HepG2 (cell line): Measurements from ENCODE around the gene CTU2. TPM values are rescaled to one million over a fixed set of nuclear protein-coding genes. Genes with fewer than 3 reads are reported as not detected.

Experiments used
- GATA4 ChIP-seq: sonication (generic); IDR thresholded peaks from 2 replicates; pipeline ENCODE4 v1.6.1; 2016; ENCODE audit warnings: antibody characterized with exemption, low read depth, borderline replicate concordance
- KDM5A ChIP-seq: fragments of 200-600 bp; sonication (generic); IDR thresholded peaks from 2 replicates; pipeline ENCODE4 v1.7.0; 2018; ENCODE audit warnings: antibody characterized with exemption, mild to moderate bottlenecking, low read length, borderline replicate concordance
- ZFX ChIP-seq: sonication (generic); formaldehyde crosslinking; IDR thresholded peaks from 2 replicates; pipeline ENCODE4 v1.4.0; 2020; ENCODE audit warnings: mild to moderate bottlenecking, low read depth, missing genetic modification reagents, moderate library complexity
- ZMYM3 ChIP-seq: sonication (generic); formaldehyde crosslinking; IDR thresholded peaks from 2 replicates; pipeline ENCODE4 v1.5.1; 2020; ENCODE audit warnings: mild to moderate bottlenecking, missing genetic modification reagents
- ZNF121 ChIP-seq: sonication (generic); formaldehyde crosslinking; IDR thresholded peaks from 2 replicates; pipeline ENCODE4 v1.5.0; 2020; ENCODE audit warnings: mild to moderate bottlenecking, missing genetic modification reagents
- ZNF572 ChIP-seq: sonication (generic); formaldehyde crosslinking; IDR thresholded peaks from 2 replicates; pipeline ENCODE4 v1.5.1; 2020; ENCODE audit warnings: mild to moderate bottlenecking, missing genetic modification reagents
- ZNF644 ChIP-seq: IDR thresholded peaks from 2 replicates; pipeline ENCODE4 v1.6.1; 2016; ENCODE audit warnings: low read depth
- polyA plus RNA-seq, 8 experiments: library from polyadenylated mRNA; depleted of rRNA in 3 of 8; stranded (reverse) in 7 of 8; unstranded in 1 of 8; fragments of >200 nt; fragmentation: Illumina TruSeq in 4 of 8; extraction: Trizol in 4 of 8; gene quantifications; 2 replicates each; pipeline versions ENCODE4 v1.2.1 to v1.2.3, GENCODE V29; 2011 to 2016; ENCODE audit warnings: low read depth in 4 of 8, missing spikeins in 1 of 8, mixed read lengths in 1 of 8; ENCODE audit not compliant: insufficient read depth in 1 of 8
- total RNA-seq, 5 experiments: library from RNA; depleted of rRNA; stranded (reverse); fragments of >200 nt; fragmentation: Illumina TruSeq; extraction: Trizol; gene quantifications; 2 replicates each; pipeline ENCODE4 v1.2.3, GENCODE V29; 2016; ENCODE audit warnings: low read depth in 1 of 5
- TF ChIP-seq, protein P1 (sequence below), 2 experiments: fragments of 450-650 bp in 1 of 2; sonication (generic) in 1 of 2; formaldehyde crosslinking in 1 of 2; IDR thresholded peaks; 2 replicates each; pipeline versions ENCODE4 v1.6.1 to v1.8.0; 2016 to 2022; ENCODE audit warnings: antibody characterized with exemption in 1 of 2, mild to moderate bottlenecking in 1 of 2, missing genetic modification reagents in 1 of 2
- TF ChIP-seq, protein P2 (sequence below): sonication (generic); formaldehyde crosslinking; IDR thresholded peaks from 2 replicates; pipeline ENCODE4 v1.5.1; 2020; ENCODE audit warnings: mild to moderate bottlenecking, moderate library complexity, missing genetic modification reagents
- TF ChIP-seq, protein P3 (sequence below): IDR thresholded peaks from 2 replicates; pipeline ENCODE4 v1.6.1; 2016; ENCODE audit warnings: low read depth, missing genetic modification reagents, missing compliant biosample characterization

Gene CTU2
- total and polyA plus RNA-seq, 2 of the 13 experiments (the other 11 are each of a cell fraction or from before 2014, with no cell fraction given), result 13.3 to 21.9 TPM

DNA sequence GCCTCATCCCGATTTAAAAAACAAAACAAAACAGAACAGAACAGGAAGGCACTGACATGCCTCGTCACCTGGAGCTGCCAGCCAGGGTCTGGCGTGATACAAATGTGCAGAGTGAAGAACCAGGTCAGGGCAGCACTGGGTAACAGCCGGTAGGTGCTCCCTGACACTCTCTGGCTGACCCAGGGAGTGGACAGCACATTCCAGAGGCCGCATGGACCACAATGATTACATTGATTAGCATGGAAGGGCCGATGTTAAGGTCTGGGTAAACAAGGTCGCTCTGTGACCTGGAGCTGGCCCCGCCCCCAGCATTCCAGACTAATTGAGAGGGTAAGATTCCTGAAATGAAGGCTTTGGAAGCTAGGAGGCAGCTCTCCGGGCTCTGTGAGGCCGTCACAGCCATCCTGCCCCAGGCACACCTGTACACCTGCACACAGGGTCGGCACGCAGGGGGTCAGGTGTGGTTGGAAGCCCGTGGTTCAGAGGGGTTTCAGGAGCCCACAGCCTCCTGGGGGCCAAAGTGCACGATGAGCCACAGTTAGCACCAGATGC, 57.3 kb downstream of the CTU2 start (continued):
- TF ChIP-seq, protein P1, sequence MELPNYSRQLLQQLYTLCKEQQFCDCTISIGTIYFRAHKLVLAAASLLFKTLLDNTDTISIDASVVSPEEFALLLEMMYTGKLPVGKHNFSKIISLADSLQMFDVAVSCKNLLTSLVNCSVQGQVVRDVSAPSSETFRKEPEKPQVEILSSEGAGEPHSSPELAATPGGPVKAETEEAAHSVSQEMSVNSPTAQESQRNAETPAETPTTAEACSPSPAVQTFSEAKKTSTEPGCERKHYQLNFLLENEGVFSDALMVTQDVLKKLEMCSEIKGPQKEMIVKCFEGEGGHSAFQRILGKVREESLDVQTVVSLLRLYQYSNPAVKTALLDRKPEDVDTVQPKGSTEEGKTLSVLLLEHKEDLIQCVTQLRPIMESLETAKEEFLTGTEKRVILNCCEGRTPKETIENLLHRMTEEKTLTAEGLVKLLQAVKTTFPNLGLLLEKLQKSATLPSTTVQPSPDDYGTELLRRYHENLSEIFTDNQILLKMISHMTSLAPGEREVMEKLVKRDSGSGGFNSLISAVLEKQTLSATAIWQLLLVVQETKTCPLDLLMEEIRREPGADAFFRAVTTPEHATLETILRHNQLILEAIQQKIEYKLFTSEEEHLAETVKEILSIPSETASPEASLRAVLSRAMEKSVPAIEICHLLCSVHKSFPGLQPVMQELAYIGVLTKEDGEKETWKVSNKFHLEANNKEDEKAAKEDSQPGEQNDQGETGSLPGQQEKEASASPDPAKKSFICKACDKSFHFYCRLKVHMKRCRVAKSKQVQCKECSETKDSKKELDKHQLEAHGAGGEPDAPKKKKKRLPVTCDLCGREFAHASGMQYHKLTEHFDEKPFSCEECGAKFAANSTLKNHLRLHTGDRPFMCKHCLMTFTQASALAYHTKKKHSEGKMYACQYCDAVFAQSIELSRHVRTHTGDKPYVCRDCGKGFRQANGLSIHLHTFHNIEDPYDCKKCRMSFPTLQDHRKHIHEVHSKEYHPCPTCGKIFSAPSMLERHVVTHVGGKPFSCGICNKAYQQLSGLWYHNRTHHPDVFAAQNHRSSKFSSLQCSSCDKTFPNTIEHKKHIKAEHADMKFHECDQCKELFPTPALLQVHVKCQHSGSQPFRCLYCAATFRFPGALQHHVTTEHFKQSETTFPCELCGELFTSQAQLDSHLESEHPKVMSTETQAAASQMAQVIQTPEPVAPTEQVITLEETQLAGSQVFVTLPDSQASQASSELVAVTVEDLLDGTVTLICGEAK (IDR thresholded peaks at IDR 0.05), result no peak
- TF ChIP-seq, protein P1 (CRISPR knock-in tag; IDR thresholded peaks at IDR 0.05), result no peak
- TF ChIP-seq ZFX (peak; percentile 78; the same call in 1 of the 2 replicates), ZNF121 (CRISPR knock-in tag) (no peak), KDM5A (no peak), GATA4 (peak; percentile 13; the same call in 1 of the 2 replicates), ZMYM3 (CRISPR knock-in tag) (peak; percentile 75), ZNF572 (CRISPR knock-in tag) (no peak), ZNF644 (CRISPR knock-in tag) (no peak)
- TF ChIP-seq, protein P2, sequence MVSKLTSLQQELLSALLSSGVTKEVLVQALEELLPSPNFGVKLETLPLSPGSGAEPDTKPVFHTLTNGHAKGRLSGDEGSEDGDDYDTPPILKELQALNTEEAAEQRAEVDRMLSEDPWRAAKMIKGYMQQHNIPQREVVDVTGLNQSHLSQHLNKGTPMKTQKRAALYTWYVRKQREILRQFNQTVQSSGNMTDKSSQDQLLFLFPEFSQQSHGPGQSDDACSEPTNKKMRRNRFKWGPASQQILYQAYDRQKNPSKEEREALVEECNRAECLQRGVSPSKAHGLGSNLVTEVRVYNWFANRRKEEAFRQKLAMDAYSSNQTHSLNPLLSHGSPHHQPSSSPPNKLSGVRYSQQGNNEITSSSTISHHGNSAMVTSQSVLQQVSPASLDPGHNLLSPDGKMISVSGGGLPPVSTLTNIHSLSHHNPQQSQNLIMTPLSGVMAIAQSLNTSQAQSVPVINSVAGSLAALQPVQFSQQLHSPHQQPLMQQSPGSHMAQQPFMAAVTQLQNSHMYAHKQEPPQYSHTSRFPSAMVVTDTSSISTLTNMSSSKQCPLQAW, result peak; percentile 76
- TF ChIP-seq, protein P3, sequence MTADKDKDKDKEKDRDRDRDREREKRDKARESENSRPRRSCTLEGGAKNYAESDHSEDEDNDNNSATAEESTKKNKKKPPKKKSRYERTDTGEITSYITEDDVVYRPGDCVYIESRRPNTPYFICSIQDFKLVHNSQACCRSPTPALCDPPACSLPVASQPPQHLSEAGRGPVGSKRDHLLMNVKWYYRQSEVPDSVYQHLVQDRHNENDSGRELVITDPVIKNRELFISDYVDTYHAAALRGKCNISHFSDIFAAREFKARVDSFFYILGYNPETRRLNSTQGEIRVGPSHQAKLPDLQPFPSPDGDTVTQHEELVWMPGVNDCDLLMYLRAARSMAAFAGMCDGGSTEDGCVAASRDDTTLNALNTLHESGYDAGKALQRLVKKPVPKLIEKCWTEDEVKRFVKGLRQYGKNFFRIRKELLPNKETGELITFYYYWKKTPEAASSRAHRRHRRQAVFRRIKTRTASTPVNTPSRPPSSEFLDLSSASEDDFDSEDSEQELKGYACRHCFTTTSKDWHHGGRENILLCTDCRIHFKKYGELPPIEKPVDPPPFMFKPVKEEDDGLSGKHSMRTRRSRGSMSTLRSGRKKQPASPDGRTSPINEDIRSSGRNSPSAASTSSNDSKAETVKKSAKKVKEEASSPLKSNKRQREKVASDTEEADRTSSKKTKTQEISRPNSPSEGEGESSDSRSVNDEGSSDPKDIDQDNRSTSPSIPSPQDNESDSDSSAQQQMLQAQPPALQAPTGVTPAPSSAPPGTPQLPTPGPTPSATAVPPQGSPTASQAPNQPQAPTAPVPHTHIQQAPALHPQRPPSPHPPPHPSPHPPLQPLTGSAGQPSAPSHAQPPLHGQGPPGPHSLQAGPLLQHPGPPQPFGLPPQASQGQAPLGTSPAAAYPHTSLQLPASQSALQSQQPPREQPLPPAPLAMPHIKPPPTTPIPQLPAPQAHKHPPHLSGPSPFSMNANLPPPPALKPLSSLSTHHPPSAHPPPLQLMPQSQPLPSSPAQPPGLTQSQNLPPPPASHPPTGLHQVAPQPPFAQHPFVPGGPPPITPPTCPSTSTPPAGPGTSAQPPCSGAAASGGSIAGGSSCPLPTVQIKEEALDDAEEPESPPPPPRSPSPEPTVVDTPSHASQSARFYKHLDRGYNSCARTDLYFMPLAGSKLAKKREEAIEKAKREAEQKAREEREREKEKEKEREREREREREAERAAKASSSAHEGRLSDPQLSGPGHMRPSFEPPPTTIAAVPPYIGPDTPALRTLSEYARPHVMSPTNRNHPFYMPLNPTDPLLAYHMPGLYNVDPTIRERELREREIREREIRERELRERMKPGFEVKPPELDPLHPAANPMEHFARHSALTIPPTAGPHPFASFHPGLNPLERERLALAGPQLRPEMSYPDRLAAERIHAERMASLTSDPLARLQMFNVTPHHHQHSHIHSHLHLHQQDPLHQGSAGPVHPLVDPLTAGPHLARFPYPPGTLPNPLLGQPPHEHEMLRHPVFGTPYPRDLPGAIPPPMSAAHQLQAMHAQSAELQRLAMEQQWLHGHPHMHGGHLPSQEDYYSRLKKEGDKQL, result 0 out of 2 replicates have a peak, but pooled peaks have one; percentile 54
